GM18858 (cell line): Measurements from ENCODE around the gene ADTRP.

Experiments
- ATAC-seq: cut with Tn5 transposase; IDR thresholded peaks from one replicate; pipeline ENCODE4 v1.9.1; 2021; ENCODE audit not compliant: unreplicated experiment

The ADTRP gene

DNA sequence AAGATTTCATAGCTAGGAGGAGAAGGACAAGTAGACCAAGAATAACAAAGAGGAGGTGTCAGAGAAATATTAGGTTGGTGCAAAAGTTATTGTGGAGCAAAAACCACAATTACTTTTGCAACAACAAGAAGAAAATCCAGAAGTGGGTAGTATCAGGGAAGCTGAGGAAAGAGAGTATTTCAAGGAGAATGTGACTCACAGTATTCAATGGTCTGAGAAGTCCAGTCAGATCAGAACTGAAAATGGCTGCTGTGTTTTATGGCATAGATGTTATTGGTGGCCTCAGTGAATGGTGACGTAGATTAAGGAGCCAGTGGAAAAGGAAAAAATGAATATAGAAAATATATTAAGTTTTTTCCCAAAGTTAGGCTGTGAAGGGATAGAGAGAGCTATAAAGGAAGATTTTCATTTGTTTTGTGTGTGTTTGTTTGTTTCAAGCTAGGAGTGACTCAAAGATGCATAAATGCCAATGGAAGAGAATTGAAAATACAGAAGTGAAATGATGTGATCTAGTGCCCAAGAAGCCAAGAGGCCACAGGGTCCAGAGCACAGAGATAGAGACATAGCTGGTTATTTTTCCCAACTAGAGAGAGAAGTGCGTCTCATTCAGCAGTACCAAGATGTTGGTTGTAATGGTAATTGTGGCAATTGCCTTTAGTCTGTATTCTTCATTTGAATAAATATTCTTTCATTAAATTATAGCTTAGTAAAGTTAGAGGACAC is 112.8 kb downstream of the ADTRP start:
- ATAC-seq: no peak
